Right atrium auricular region (tissue), 2 donors: ENCODE measurements around the gene ADCK2. TPM values are rescaled to one million over a fixed set of nuclear protein-coding genes. Genes with fewer than 3 reads are reported as not detected.
"Not testable (repeated sequence)": the region's sequence is repeated elsewhere in the genome, so short reads cannot be mapped to it uniquely, and the experiment has no call there.

ENCODE experiments used
- DNase-seq: peaks from one replicate; pipeline ENCODE4 v3.0.0-alpha.2; 2019; ENCODE audit warnings: low spot score
- H3K27ac ChIP-seq, 2 donors: fragments of 200-600 bp; sonication (generic); 1 replicate in 1 of 2; 2 replicates in 1 of 2; pipeline ENCODE4 v1.5.1; 2016 to 2019
- H3K27me3 ChIP-seq, 2 donors: fragments of 200-600 bp; sonication (generic); one replicate each; pipeline versions ENCODE4 v1.5.1 to v1.6.0; 2017 to 2019
- H3K36me3 ChIP-seq: fragments of 200-600 bp; sonication (generic); one replicate; pipeline ENCODE4 v1.5.1; 2016
- H3K4me1 ChIP-seq, 2 donors: fragments of 200-600 bp; sonication (generic); one replicate each; pipeline versions ENCODE4 v1.5.1 to v1.6.0; 2017 to 2019
- H3K4me3 ChIP-seq, 2 donors: fragments of 200-600 bp; sonication (generic); 1 replicate in 1 of 2; 2 replicates in 1 of 2; pipeline ENCODE4 v1.5.1; 2017 to 2019; ENCODE audit warnings: mild to moderate bottlenecking in 1 of 2, moderate library complexity in 1 of 2
- H3K9me3 ChIP-seq, 2 donors: fragments of 200-600 bp; sonication (generic); one replicate each; pipeline ENCODE4 v1.5.1; 2019
- total RNA-seq, 2 donors: library from RNA; depleted of rRNA; stranded (reverse); fragments of >200 nt; gene quantifications; one replicate each; pipeline ENCODE4 v1.1.0, GENCODE V29; 2016
- TF ChIP-seq, protein P1 (sequence below), 2 donors: fragments of 200-600 bp; sonication (generic); IDR thresholded peaks; one replicate each; pipeline ENCODE4 v1.5.1; 2019; ENCODE audit warnings: antibody characterized with exemption in 2 of 2

ADCK2 gene, protein sequence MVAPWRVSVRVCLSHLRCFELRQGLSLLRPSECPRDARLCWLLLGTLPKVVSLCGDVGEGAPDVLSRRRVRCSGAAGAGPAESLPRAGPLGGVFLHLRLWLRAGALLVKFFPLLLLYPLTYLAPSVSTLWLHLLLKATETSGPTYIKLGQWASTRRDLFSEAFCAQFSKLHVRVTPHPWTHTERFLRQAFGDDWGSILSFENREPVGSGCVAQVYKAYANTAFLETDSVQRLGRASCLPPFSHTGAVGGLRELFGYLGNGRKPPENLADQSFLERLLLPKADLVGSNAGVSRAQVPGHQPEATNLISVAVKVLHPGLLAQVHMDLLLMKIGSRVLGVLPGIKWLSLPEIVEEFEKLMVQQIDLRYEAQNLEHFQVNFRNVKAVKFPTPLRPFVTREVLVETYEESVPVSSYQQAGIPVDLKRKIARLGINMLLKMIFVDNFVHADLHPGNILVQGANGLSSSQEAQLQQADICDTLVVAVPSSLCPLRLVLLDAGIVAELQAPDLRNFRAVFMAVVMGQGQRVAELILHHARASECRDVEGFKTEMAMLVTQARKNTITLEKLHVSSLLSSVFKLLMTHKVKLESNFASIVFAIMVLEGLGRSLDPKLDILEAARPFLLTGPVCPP
- total RNA-seq = 10 to 100 TPM; 16.6 to 21.8 TPM

DNA sequence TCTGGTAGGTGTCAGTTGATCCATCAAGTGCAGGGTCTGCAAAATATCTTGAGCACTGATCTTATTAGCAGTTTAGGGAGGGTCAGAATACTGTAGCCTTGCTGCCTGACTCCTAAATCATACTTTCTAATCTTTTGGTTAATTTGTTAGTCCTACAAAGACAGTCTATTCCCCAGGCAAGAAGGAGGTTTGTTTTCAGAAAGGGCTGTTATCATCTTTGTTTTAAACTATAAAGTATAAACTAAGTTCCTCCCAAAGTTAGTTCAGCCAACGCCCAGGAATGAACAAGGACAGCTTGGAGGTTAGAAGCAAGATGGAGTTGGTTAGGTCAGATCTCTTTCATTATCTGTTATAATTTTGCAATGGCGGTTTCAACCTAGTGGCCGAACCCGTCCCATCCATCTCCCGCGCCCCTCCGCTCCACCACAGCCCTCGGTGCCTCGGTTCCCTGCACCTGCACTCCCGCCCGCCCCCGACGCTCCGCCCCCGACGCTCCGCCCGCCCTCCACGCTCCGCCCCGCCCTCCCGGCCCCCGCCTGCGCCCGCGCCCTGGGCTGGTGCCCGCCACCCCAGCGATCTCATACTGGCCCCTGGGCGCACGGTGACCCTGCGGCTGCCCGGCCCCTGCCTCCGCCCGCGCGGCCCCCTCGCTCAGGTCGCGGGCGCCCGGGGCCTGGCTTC, at the start of gene ADCK2:
ADCK2 (plus strand) TSS at position 564 of the 681 bp plus-strand sequence. CDS start 386 bp downstream, outside the sequence.
- DNase-seq = no peak
- Histone ChIP-seq H3K4me1 (peaks cover 0 to 25% of the 10 kb centered on the region in 2 donors), H3K27me3 (no peaks in the 10 kb centered on the region), H3K27ac (peak within 1 kb of the TSS; percentile 73 to 82), H3K4me3 (peak within 1 kb of the TSS; percentile 64 to 72), H3K9me3 (no peaks in the 10 kb centered on the region), H3K36me3 (no peaks in the 10 kb centered on the region)
- TF ChIP-seq, protein P1, sequence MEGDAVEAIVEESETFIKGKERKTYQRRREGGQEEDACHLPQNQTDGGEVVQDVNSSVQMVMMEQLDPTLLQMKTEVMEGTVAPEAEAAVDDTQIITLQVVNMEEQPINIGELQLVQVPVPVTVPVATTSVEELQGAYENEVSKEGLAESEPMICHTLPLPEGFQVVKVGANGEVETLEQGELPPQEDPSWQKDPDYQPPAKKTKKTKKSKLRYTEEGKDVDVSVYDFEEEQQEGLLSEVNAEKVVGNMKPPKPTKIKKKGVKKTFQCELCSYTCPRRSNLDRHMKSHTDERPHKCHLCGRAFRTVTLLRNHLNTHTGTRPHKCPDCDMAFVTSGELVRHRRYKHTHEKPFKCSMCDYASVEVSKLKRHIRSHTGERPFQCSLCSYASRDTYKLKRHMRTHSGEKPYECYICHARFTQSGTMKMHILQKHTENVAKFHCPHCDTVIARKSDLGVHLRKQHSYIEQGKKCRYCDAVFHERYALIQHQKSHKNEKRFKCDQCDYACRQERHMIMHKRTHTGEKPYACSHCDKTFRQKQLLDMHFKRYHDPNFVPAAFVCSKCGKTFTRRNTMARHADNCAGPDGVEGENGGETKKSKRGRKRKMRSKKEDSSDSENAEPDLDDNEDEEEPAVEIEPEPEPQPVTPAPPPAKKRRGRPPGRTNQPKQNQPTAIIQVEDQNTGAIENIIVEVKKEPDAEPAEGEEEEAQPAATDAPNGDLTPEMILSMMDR (IDR thresholded peaks at IDR 0.05) = no peak

DNA sequence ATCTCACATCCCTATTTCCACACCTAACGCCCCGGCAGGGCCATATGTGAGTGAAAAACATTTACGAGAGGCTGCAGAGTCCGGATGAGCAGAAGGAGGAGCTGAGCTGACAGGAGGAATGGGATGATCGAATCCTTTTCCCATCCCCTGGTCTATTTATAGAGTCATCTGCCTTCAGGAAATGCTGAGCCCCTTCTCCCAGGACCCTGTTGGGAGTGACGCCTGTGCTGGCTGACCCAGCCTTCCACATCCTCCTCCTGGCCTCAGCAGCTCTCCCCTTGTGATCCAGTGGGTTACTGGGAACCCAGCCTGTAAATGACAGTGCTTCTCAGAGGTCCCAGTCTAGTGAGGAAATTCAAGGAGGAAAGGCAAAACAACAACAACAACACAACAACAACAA, 48.8 kb upstream of the ADCK2 start:
- H3K4me3 ChIP-seq = no peak overlapping the region
- H3K27me3 ChIP-seq = no peaks in the 10 kb centered on the region
- no peak for DNase-seq
- H3K9me3 ChIP-seq = no peaks in the 10 kb centered on the region
- H3K27ac ChIP-seq = peak overlapping the region; percentile 38 to 64
- H3K36me3 ChIP-seq = no peaks in the 10 kb centered on the region
- H3K4me1 ChIP-seq = peaks cover 0 to 40% of the 10 kb centered on the region in 2 donors
- TF ChIP-seq, protein P1 (IDR thresholded peaks at IDR 0.05) = no peak

DNA sequence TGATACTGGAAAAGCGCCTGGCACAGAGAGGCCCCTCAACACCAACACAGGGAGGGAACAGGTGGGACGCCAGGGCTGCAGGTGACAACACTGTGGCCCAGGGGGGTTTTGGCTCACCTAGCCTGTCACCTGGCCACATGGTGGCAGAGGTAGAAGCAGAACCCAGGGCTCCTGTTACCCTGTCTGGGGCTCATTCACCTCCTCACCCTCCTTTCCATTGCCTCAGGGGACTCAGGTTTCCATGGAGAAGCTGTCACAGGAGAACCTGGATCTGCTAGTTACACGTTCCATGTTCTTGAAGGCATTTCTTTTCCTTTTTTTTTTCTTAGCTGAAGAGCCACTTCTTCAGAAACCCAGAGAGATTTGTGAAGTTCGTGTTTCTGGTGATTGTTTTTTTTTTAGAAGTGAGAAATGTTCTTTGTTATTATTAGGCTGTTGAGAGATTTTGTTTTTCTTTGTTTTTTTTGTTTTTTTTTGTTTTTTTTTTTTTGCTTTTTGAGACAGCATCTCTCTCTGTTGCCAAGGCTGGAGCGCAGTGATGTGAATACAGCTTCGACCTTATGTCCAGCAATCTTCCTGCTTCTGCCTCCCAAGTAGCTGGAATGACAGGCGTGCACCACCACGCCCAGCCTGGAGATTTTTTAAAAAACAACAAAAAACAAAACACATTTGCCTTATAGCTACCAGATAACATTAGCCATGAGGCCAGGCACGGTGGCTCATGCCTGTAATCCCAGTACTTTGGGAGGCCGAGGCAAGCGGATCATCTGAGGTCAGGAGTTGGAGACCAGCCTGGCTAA, 48.2 kb upstream of the ADCK2 start:
- TF ChIP-seq, protein P1 (IDR thresholded peaks at IDR 0.05) = no peak
- DNase-seq = no peak
- Histone ChIP-seq H3K4me1 (peaks cover 0 to 40% of the 10 kb centered on the region in 2 donors), H3K36me3 (no peaks in the 10 kb centered on the region), H3K27me3 (no peaks in the 10 kb centered on the region), H3K4me3 (no peak overlapping the region), H3K9me3 (no peaks in the 10 kb centered on the region), H3K27ac (peak overlapping the region; percentile 38 to 64)

DNA sequence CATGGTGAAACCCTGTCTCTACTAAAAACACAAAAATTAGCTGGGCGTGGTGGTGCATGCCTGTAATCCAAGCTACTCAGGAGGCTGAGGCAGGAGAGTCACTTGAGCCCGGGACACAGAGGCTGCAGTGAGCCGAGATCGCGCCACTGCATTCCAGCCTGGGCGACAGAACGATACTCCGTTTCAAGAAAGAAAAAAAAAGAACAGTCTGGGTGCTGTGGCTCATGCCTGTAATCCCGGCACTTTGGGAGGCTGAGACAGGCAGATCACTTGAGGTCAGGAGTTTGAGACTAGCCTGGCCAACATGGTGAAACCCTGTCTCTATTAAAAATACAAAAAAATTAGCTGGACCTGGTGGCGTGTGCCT, 47.6 kb upstream of the ADCK2 start:
- not testable (repeated sequence) for H3K9me3 ChIP-seq, H3K27ac ChIP-seq, H3K27me3 ChIP-seq, DNase-seq, H3K36me3 ChIP-seq, H3K4me3 ChIP-seq
- peaks cover 0 to 40% of the 10 kb centered on the region in 2 donors for H3K4me1 ChIP-seq

DNA sequence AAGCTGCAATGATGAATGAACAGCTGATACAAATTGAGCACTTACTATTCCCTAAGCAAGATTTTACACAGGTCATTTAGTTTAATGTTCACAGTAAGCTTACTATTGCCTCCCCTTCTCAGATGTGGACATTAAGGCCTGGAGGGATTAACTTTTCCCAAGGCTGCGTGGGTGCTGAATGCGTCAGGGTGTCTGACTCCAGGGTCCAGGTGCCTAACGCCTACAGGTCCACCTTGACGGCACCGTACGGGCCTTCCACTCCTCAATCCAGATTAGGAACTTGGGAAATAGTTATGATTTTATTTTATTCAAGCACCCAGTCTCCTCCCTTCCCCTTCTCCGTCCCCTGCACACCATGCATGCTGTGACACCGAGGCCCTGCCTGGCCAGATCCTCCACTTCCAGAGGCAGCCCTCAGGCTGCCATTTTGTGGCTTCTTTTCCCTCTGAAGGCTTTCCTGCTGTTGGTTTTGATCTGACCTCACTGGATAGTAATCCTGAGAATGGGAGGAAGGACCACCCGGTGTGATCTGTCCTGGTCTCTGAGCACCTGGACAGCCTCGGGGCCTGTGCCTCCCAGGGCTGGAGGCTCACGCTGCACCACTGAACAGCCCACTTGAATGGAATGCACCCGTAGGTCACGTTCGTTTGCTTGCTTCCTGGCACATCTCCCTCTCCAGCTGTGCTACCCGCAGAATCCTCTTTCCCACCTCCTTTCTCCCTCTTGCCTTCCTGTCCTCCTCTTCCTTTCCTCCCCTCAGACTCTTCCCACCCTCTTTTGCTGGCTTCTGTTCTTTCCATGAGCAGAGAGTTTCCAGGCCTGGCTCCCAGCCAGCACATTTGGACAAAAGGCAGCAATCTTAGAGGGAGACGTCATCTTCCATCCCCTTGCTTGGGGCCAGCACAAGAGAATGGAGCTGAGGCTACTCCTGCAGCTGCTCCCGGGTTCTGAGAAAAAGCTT, 46.6 kb upstream of the ADCK2 start:
- Histone ChIP-seq H3K27me3 (no peaks in the 10 kb centered on the region), H3K36me3 (no peaks in the 10 kb centered on the region), H3K9me3 (no peaks in the 10 kb centered on the region), H3K4me3 (no peak overlapping the region), H3K27ac (peak overlapping the region; percentile 66), H3K4me1 (peaks cover 0 to 46% of the 10 kb centered on the region in 2 donors)
- peak; percentile 98 for DNase-seq
- TF ChIP-seq, protein P1 (IDR thresholded peaks at IDR 0.05) = no peak
